ENCODE measurements around the gene KIAA0232.

GRCh38 chr4:6880691-6881090 lies 98.2 kb downstream of the KIAA0232 start:
- TF ChIP-seq CTCF (IDR thresholded peaks at IDR 0.05) (no peak), POLR2A (IDR thresholded peaks at IDR 0.05) (no peak)
